MM.1S (cell line): ENCODE measurements around the gene CREB5.

Experiments
- CTCF ChIP-seq: fragments of 300-600 bp; sonication (generic); IDR thresholded peaks from 2 replicates; pipeline ENCODE4 v1.5.1; 2016; ENCODE audit warnings: antibody characterized with exemption, low read length, mixed read lengths
- EZH2 ChIP-seq: fragments of 300-600 bp; sonication (generic); optimal IDR thresholded peaks from 2 replicates; pipeline ENCODE3; 2017; ENCODE audit warnings: low read depth, mild to moderate bottlenecking, antibody characterized with exemption, low read length, mixed read lengths

GRCh38 chr7:28434510-28434909 is 22.2 kb downstream of the CREB5 start:
- no peak for TF ChIP-seq CTCF
- no peak for TF ChIP-seq EZH2
